ENCODE data around the gene LPXN.

LPXN gene

GRCh38 chr11:58575377-58576020 is at the start of gene LPXN:
Gene LPXN (minus strand): TSS chr11:58575856. CDS start chr11:58575772, 84 bp downstream.
- DNase-seq, result no peak

GRCh38 chr11:58625086-58625485 is 49.4 kb upstream of the LPXN start:
- DNase-seq, result no peak

- DNase-seq, result peak; percentile 58
Observed at GRCh38 chr11:58622344-58622743, 46.7 kb upstream of the LPXN start, which contains the start of gene CNTF. Gene CNTF (plus strand): TSS chr11:58622665. CDS start chr11:58622753, 88 bp downstream.

GRCh38 chr11:58621586-58622262 is 46.1 kb upstream of the LPXN start:
- DNase-seq, result no peak

DNA sequence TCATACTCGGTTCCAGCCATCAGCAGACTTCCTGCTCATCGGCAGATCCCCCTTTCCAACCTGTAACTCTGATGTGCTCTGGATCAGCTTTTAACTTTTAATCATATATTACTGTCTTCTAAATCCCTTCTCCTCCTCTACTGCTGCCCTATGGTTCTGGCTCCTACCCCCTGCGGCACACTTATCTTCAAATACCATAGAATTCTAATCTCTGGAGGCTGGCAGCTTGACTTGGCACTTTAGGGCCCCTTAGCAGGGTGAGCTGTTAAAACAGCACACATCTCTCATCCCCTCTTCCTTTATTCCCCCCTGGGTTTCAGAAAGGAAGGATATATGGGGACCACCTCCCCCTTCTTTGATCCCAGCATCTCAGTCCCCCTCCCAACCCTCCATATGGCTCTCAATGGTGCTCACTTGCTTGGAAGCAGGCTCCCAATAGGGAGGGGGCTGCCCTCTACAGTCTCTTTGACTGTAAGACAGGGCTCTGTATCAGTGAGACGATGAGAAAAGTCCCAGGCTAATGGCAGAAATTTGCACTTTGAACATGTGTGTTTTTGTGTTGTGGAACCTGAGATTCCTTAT is 42.4 kb upstream of the LPXN start:
- DNase-seq, result no peak

GRCh38 chr11:58616594-58616993 is 40.9 kb upstream of the LPXN start:
- DNase-seq, result peak; percentile 76

- no peak for DNase-seq
Observed at GRCh38 chr11:58615559-58615958, 39.9 kb upstream of the LPXN start.

DNA sequence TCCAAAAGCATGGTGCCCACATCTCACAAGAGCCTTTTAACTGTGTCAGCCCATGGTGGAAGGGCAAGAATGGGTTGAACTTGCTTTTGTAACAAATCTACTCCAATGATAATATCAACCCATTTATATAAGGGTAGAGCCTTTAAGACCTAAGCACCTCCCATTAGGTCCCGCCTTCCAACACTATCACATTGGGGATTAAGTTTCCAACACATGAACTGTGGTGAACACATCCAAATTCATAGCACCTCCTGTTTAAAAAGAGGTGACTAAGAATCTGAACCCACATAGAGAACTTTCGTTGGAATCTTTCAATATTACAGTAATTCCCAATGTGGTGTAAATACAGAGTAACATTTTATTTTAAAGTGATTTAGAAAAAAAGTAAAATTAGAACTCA is 37.6 kb upstream of the LPXN start:
- no peak for DNase-seq

GRCh38 chr11:58609723-58610122 is 34.1 kb upstream of the LPXN start:
- no peak for DNase-seq

GRCh38 chr11:58608331-58608730 is 32.7 kb upstream of the LPXN start:
- no peak for DNase-seq

- DNase-seq, result no peak
Observed at GRCh38 chr11:58606930-58607714, 31.5 kb upstream of the LPXN start.

GRCh38 chr11:58600510-58600909 is 24.9 kb upstream of the LPXN start:
- no peak for DNase-seq

DNA sequence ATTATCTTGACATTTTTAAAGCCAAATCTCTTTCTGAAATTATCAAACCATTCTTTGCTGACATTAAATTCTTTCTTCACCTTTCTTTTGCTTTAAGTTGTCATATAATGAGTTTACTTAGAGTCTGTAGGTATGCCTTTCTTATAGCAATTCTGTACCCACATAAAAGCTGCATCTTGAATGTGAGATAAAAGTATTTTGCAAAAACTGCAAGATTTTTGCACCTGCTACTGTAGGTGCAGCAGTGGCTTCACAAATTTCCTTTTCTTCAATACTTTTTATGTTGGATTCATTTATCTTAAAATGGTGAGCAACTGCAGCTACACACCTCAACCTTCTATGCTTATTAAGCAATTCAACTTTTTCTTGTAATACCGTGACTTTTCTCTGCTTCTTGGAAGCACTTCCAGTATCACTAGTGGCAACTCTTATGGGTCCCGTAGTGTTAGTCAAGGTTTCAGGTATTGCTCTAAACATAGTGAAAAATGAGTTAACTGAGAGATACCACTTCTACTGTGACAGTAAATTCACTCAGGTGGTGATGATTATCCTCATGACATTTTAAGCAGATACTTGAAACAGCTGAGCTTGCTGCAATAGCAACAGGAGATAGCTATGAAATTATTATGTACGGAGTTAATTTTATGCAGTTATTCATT is 22.0 kb upstream of the LPXN start:
- no peak for DNase-seq

DNA sequence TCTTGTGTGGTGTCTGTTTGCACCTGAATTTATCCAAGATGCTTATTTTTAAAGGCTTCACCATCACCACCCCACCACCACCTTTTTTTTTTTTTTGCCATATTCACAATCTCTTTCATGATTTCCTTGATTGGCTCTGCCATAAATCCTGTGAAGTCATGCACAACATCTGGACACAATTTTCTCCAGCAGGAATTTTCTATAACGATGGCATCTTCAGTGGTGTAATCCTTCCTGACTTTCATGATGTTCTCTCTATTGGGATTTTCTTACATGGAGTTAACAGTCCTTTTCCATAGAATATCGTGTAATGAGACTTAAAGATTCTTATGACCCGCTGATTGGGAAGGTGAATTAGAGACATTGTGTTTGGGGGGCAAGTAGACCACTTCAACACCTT is 21.0 kb upstream of the LPXN start:
- DNase-seq, result no peak

- no peak for DNase-seq
Observed at GRCh38 chr11:58594826-58595225, 19.2 kb upstream of the LPXN start.

- no peak for DNase-seq
Observed at GRCh38 chr11:58592760-58593472, 17.3 kb upstream of the LPXN start.

- no peak for DNase-seq
Observed at GRCh38 chr11:58591659-58592058, 16.0 kb upstream of the LPXN start.

DNA sequence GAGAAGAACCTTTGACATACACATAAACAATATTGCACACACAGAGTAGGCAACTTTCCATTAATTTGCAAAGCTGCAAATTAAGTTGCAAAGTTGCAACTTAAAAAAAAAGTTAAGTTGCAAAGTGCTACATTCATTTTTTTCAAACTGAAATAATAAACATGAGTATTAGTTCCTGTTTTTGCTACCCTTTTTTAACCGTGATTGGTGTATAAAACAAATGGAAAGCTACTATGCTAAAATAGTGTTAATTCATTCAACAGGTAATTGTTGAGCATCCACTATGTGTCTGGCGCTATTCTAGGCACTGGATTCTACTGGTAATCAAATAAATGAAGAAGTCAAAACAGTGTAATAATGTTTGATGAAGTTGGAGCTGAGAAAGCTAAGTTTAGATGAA is 11.3 kb upstream of the LPXN start:
- DNase-seq, result no peak

- no peak for DNase-seq
Observed at GRCh38 chr11:58582437-58582836, 6.8 kb upstream of the LPXN start.

GRCh38 chr11:58580311-58580710 is 4.7 kb upstream of the LPXN start:
- DNase-seq, result no peak

GRCh38 chr11:58579192-58580129 is 3.8 kb upstream of the LPXN start:
- peak; percentile 84 for DNase-seq

All from NCI-H226 (cell line).